K562 (cell line): ENCODE results near the gene FUZ. TPM values are rescaled to one million over a fixed set of nuclear protein-coding genes. Genes with fewer than 3 reads are reported as not detected.

Source experiments
- BHLHE40 ChIP-seq: IDR thresholded peaks from 2 replicates; pipeline ENCODE4 v1.6.1; 2011; ENCODE audit warnings: low read length, improper control_type of control experiment
- ESRRA ChIP-seq: fragments of 450-650 bp; IDR thresholded peaks from 2 replicates; pipeline ENCODE4 v1.6.1; 2014; ENCODE audit warnings: low read depth, mild to moderate bottlenecking, moderate library complexity, borderline replicate concordance
- MGA ChIP-seq: fragments of 450-650 bp; IDR thresholded peaks from 2 replicates; pipeline ENCODE4 v1.6.1; 2016; ENCODE audit warnings: mild to moderate bottlenecking, moderate library complexity
- NONO ChIP-seq, 2 experiments: fragments of 200-400 bp in 1 of 2; fragments of 450-650 bp in 1 of 2; formaldehyde crosslinking in 1 of 2; IDR thresholded peaks; 2 replicates each; pipeline ENCODE4 v1.6.1; 2017; ENCODE audit warnings: low read depth in 2 of 2, mild to moderate bottlenecking in 2 of 2, moderate library complexity in 2 of 2, low read length in 1 of 2
- PYGO2 ChIP-seq: fragments of 450-650 bp; IDR thresholded peaks from 2 replicates; pipeline ENCODE4 v1.6.1; 2016; ENCODE audit warnings: mild to moderate bottlenecking, missing genetic modification characterization, moderate library complexity, missing compliant biosample characterization
- USF2 ChIP-seq: sonication (generic); formaldehyde crosslinking; IDR thresholded peaks from 2 replicates; pipeline ENCODE4 v1.5.0; 2020; ENCODE audit warnings: missing genetic modification reagents
- ZNF124 ChIP-seq: sonication (generic); formaldehyde crosslinking; IDR thresholded peaks from 2 replicates; pipeline ENCODE4 v1.8.1; 2022; ENCODE audit warnings: missing genetic modification reagents
- ZNF212 ChIP-seq: fragments of 450-650 bp; formaldehyde crosslinking; IDR thresholded peaks from 2 replicates; pipeline ENCODE4 v1.4.0; 2020; ENCODE audit warnings: mild to moderate bottlenecking
- ZNF224 ChIP-seq: sonication (generic); formaldehyde crosslinking; IDR thresholded peaks from 2 replicates; pipeline ENCODE4 v1.8.0; 2022; ENCODE audit warnings: mild to moderate bottlenecking, missing genetic modification reagents
- ZNF408 ChIP-seq: fragments of 250-450 bp; sonication (Bioruptor Pico); IDR thresholded peaks from 2 replicates; pipeline ENCODE4 v1.4.0; 2020; ENCODE audit warnings: low read depth, mild to moderate bottlenecking, moderate library complexity
- ZNF511 ChIP-seq: sonication (generic); formaldehyde crosslinking; IDR thresholded peaks from 2 replicates; pipeline ENCODE4 v1.8.0; 2022; ENCODE audit warnings: mild to moderate bottlenecking, missing genetic modification reagents
- ZNF589 ChIP-seq: fragments of 200-800 bp; sonication (Bioruptor generic); IDR thresholded peaks from 2 replicates; pipeline ENCODE4 v1.6.1; 2016; ENCODE audit warnings: low read depth, missing genetic modification characterization, missing compliant biosample characterization
- ZNF695 ChIP-seq: fragments of 450-650 bp; formaldehyde crosslinking; IDR thresholded peaks from 2 replicates; pipeline ENCODE4 v1.4.0; 2020; ENCODE audit warnings: mild to moderate bottlenecking, moderate library complexity
- polyA plus RNA-seq, 8 experiments: library from polyadenylated mRNA; depleted of rRNA in 4 of 8; stranded (reverse) in 5 of 8; unstranded in 3 of 8; fragments of >200 nt; fragmentation: Nextera tagmentation in 2 of 8; fragmentation: Illumina TruSeq in 1 of 8; extraction: Ambion mirVana in 2 of 8; extraction: Trizol in 1 of 8; gene quantifications; 2 replicates each; pipeline versions ENCODE4 v1.2.1 to v1.2.3, GENCODE V29; 2011 to 2014; ENCODE audit warnings: inconsistent platforms in 1 of 8, missing spikeins in 1 of 8
- total RNA-seq, 7 experiments: library from RNA; depleted of rRNA in 6 of 7; stranded (reverse); fragments of >200 nt in 6 of 7; fragmentation: Illumina TruSeq in 2 of 7; extraction: Trizol in 2 of 7; gene quantifications; 2 replicates each; pipeline versions ENCODE4 v1.2.1 to v1.2.3, GENCODE V29; 2011 to 2021; ENCODE audit warnings: low replicate concordance in 1 of 7

Gene FUZ
- total and polyA plus RNA-seq, 9 of the 15 experiments (the other 6 are each of a cell fraction or from before 2014, with no cell fraction given), result 0.17 to 7.6 (median 3.6) TPM; not detected in 1

GRCh38 chr19:49847731-49848696, 34.9 kb upstream of the FUZ start (continued):
- TF ChIP-seq ZNF511 (CRISPR knock-in tag) (0 out of 2 replicates have a peak, but pooled peaks have one; percentile 4), NONO (IDR thresholded peaks at IDR 0.05; ENCODE audit: low read depth in 2 of 2, low read length in 1 of 2) (0 out of 4 replicates have a peak, but pooled peaks of 1 of the 2 experiments have one; percentile 27), USF2 (CRISPR knock-in tag) (peak; percentile 92), ESRRA (peak; percentile 85; the same call in 1 of the 2 replicates), ZNF695 (CRISPR knock-in tag) (no peak), ZNF589 (CRISPR knock-in tag) (0 out of 2 replicates have a peak, but pooled peaks have one; percentile 56), ZNF124 (CRISPR knock-in tag) (no peak), BHLHE40 (no peak), ZNF408 (no peak), MGA (peak; percentile 95), ZNF212 (CRISPR knock-in tag) (no peak), ZNF224 (CRISPR knock-in tag) (no peak), PYGO2 (tag) (no peak)
